ENCODE data around the gene MPPED2.

MPPED2 gene

GRCh38 chr11:30550022-30550542 lies 36.1 kb downstream of the MPPED2 start:
- TF ChIP-seq, protein P1, sequence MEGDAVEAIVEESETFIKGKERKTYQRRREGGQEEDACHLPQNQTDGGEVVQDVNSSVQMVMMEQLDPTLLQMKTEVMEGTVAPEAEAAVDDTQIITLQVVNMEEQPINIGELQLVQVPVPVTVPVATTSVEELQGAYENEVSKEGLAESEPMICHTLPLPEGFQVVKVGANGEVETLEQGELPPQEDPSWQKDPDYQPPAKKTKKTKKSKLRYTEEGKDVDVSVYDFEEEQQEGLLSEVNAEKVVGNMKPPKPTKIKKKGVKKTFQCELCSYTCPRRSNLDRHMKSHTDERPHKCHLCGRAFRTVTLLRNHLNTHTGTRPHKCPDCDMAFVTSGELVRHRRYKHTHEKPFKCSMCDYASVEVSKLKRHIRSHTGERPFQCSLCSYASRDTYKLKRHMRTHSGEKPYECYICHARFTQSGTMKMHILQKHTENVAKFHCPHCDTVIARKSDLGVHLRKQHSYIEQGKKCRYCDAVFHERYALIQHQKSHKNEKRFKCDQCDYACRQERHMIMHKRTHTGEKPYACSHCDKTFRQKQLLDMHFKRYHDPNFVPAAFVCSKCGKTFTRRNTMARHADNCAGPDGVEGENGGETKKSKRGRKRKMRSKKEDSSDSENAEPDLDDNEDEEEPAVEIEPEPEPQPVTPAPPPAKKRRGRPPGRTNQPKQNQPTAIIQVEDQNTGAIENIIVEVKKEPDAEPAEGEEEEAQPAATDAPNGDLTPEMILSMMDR (IDR thresholded peaks at IDR 0.05; ENCODE audit: low read depth, low read length) = no peak
- TF ChIP-seq POLR2A (IDR thresholded peaks at IDR 0.05; ENCODE audit: extremely low read depth, insufficient read length) = no peak
- TF ChIP-seq MYC (IDR thresholded peaks at IDR 0.05; ENCODE audit: low read depth, low read length) = no peak
- TF ChIP-seq, protein P2, sequence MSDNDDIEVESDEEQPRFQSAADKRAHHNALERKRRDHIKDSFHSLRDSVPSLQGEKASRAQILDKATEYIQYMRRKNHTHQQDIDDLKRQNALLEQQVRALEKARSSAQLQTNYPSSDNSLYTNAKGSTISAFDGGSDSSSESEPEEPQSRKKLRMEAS (IDR thresholded peaks at IDR 0.05; ENCODE audit: low read depth, low read length) = no peak
- no peak overlapping the region for H3K4me3 ChIP-seq (ENCODE audit: low read depth, low read length)
- no peak for DNase-seq (ENCODE audit: low read depth)

GRCh38 chr11:30549565-30549964 lies 36.6 kb downstream of the MPPED2 start:
- no peak for DNase-seq (ENCODE audit: low read depth)
- TF ChIP-seq, protein P2 (IDR thresholded peaks at IDR 0.05; ENCODE audit: low read depth, low read length) = no peak
- TF ChIP-seq, protein P1 (IDR thresholded peaks at IDR 0.05; ENCODE audit: low read depth, low read length) = no peak
- TF ChIP-seq POLR2A (IDR thresholded peaks at IDR 0.05; ENCODE audit: extremely low read depth, insufficient read length) = no peak
- no peak overlapping the region for H3K4me3 ChIP-seq (ENCODE audit: low read depth, low read length)

GRCh38 chr11:30546334-30546733 lies 39.8 kb downstream of the MPPED2 start:
- no peak overlapping the region for H3K4me3 ChIP-seq (ENCODE audit: low read depth, low read length)
- no peak for DNase-seq (ENCODE audit: low read depth)
- TF ChIP-seq, protein P2 (IDR thresholded peaks at IDR 0.05; ENCODE audit: low read depth, low read length) = no peak
- TF ChIP-seq MYC (IDR thresholded peaks at IDR 0.05; ENCODE audit: low read depth, low read length) = no peak
- TF ChIP-seq, protein P1 (IDR thresholded peaks at IDR 0.05; ENCODE audit: low read depth, low read length) = no peak
- no peak for TF ChIP-seq POLR2A (IDR thresholded peaks at IDR 0.05; ENCODE audit: extremely low read depth, insufficient read length)

- TF ChIP-seq, protein P1 (IDR thresholded peaks at IDR 0.05; ENCODE audit: low read depth, low read length) = no peak
- TF ChIP-seq, protein P2 (IDR thresholded peaks at IDR 0.05; ENCODE audit: low read depth, low read length) = no peak
- TF ChIP-seq MYC (IDR thresholded peaks at IDR 0.05; ENCODE audit: low read depth, low read length) (no peak), POLR2A (IDR thresholded peaks at IDR 0.05; ENCODE audit: extremely low read depth, insufficient read length) (no peak)
- H3K4me3 ChIP-seq (ENCODE audit: low read depth, low read length) = no peak overlapping the region
- no peak for DNase-seq (ENCODE audit: low read depth)
Observed at GRCh38 chr11:30545507-30545906, 40.6 kb downstream of the MPPED2 start.

DNA sequence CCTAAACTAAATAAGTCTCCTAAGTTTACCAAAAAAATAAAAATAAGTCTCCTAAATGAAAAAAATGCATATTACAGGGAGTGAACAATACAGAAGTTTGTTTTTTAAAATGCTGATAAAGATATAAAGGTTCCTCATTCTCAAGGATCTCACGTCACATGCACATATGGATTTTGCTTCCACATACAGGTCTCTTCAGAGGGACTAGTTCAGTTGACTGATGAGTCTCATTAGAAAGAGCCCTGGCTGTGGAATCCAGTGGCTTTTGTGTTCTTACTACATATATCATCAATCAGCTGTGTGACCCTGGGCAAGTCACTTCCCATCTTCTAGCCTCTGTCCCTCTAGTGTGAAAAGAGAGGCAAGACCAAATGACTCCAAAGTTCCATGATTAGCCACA lies 43.1 kb downstream of the MPPED2 start:
- DNase-seq (ENCODE audit: low read depth) = no peak
- H3K4me3 ChIP-seq (ENCODE audit: low read depth, low read length) = no peak overlapping the region
- TF ChIP-seq POLR2A (IDR thresholded peaks at IDR 0.05; ENCODE audit: extremely low read depth, insufficient read length) = no peak
- TF ChIP-seq, protein P1 (IDR thresholded peaks at IDR 0.05; ENCODE audit: low read depth, low read length) = no peak
- TF ChIP-seq, protein P2 (IDR thresholded peaks at IDR 0.05; ENCODE audit: low read depth, low read length) = no peak
- TF ChIP-seq MYC (IDR thresholded peaks at IDR 0.05; ENCODE audit: low read depth, low read length) = no peak
